Stimulated activated CD4-positive, alpha-beta T cell treated with anti-CD3 and anti-CD28 coated beads, TNF-alpha, amount 100 ng/mL, for 4 hours (primary cell): ENCODE results near the gene ATOH1.

Experiments
- DNase-seq, 3 experiments: peaks; one replicate each; pipeline ENCODE4 v3.0.0-alpha.2; 2020; ENCODE audit warnings: low read depth in 3 of 3

Gene ATOH1

DNA sequence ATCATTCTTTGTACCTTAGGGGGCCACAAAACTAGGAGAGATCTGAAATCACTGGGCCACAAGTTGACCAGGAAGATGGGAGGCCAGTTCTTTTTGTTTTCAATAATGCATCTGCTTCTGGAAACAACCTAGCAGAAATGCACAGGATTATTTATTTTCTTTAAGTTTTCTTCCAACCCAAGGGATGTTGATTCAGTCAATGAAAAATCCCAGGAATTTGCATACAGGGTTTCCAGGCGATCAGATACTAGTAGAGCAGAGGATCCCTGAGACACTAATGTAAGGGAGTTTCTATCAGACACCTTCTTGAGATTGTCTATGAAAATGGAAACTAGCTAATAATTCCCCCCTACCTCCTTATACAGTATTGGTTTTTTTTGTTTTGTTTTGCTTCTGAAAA, 7.4 kb downstream of the ATOH1 start:
- DNase-seq: no peak

GRCh38 chr4:93839704-93840103, 11.2 kb downstream of the ATOH1 start:
- no peak for DNase-seq

DNA sequence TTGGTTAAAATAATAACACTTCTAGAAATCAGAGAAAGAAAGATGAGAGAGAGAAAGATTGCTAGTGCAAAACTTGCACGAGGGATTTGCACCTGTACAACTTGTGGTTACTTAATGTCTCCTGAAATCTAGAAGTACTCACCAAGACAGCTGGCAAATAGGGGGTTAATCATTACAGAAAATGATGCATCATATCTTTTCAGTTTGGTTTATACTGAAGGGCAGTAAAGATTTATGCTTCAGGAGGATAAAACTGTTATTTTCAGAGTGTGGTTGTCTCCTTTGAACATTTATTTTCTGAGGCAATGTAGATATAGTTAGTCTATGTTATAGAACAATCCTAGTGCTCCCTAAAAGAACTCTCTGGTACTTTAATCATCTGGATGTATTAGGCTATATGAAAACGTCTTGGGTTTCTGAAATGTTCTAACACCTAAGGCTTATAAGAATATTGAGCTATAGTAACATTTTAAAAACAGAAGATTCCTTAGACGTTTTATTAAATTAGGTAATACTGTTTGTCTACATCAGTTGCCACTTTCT, 13.3 kb downstream of the ATOH1 start:
- DNase-seq: no peak

- DNase-seq: no peak
Observed at GRCh38 chr4:93842601-93843252, 14.2 kb downstream of the ATOH1 start.

GRCh38 chr4:93843772-93844171, 15.2 kb downstream of the ATOH1 start:
- DNase-seq: no peak

- no peak for DNase-seq
Observed at GRCh38 chr4:93852680-93853079, 24.1 kb downstream of the ATOH1 start.

DNA sequence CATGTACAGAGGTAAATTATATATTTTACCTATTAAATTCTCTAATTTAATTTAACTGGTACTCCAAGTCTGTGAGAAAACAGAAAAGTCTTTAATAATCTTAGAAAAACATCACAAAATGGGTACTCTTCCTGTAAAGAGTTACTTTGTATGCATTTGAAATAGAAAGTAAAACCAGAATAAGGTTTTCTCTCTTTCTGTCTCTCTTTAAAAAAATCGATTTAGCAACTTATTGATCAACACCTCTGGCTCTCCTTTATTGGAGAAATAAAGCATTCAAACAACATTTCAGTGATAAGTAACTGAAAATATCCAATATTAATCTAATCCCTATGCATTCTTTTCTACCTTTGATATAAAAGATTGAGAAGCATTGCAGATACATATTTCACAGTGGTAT, 27.4 kb downstream of the ATOH1 start:
- no peak for DNase-seq

DNA sequence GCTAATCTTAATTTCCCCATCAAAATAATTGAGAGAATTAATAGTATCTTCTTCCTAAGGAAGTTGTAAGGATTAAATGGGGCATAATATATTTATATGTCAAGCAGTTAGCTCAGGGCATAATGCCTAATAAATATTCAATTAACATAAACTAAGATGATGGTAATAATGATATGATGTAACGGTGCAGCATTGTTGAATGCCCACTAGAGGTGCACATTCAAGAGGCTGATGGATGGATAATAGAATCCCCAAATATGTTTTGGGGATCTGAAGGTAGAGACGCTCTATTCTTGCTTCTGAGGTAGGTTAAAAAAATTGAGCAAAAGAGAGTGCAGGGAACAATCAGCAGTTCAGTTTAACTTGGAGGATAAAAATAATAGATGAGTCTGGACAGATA, 37.1 kb downstream of the ATOH1 start:
- no peak for DNase-seq

- no peak for DNase-seq
Observed at GRCh38 chr4:93867416-93868001, 39.0 kb downstream of the ATOH1 start.

- no peak for DNase-seq
Observed at GRCh38 chr4:93870876-93871458, 42.4 kb downstream of the ATOH1 start.

DNA sequence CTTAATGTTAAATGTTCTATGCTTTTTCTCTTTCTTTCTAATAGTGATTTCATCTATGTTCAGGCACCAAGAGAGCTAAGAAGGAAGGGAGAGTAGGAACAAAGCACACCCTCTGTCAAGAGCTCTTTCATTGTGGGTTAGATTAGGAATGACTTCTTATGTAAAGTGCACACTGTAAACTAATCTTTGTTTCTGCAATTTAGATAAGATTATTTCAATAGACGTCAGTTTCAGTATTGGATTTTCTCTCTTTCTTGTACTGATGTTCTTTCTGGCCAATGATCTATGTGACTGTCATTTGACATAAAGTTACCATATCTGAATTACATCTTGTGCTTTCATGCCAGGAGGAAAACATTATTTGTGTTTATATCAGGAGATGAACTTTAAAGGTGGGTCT, 48.2 kb downstream of the ATOH1 start:
- DNase-seq: no peak

DNA sequence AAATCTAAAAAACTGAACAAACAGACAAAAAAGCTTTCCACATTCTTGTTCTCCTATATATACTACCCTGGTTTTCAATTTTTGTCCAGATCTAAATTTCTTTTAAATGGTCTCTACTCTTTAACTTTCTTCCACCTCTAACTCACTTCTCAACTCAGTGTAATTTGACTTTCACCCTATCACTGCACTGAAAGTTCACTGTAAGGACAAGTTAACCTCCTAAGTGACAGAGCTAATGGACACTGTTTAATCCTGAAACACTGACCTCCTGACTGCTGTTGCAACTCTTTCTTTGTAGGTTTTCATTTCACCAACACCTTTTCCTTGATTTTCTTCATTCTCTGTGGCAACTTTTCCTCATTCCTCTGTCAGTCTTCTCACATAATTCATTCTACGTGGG, 50.0 kb downstream of the ATOH1 start:
- DNase-seq: no peak

DNA sequence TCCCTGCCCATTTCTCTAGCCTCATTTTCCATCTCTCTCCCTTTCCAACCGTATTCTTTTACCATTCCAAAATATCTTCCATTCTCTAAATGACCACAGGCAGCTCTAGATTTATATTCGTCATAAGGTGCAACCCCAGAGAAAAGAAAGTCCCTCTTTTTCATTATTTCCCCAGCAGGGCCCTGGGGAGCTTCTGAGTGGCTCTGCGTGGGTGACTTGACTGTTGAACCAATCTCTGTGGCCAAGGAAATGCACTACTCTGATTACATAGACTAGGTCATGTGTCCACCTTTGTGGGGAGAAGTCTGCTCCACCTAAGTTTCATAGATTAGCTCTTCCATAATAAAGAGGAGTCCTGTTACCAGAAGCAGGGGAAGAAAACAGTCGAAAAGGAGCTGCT, 51.4 kb downstream of the ATOH1 start:
- no peak for DNase-seq
